ENCODE measurements around the gene RFFL.

DNA sequence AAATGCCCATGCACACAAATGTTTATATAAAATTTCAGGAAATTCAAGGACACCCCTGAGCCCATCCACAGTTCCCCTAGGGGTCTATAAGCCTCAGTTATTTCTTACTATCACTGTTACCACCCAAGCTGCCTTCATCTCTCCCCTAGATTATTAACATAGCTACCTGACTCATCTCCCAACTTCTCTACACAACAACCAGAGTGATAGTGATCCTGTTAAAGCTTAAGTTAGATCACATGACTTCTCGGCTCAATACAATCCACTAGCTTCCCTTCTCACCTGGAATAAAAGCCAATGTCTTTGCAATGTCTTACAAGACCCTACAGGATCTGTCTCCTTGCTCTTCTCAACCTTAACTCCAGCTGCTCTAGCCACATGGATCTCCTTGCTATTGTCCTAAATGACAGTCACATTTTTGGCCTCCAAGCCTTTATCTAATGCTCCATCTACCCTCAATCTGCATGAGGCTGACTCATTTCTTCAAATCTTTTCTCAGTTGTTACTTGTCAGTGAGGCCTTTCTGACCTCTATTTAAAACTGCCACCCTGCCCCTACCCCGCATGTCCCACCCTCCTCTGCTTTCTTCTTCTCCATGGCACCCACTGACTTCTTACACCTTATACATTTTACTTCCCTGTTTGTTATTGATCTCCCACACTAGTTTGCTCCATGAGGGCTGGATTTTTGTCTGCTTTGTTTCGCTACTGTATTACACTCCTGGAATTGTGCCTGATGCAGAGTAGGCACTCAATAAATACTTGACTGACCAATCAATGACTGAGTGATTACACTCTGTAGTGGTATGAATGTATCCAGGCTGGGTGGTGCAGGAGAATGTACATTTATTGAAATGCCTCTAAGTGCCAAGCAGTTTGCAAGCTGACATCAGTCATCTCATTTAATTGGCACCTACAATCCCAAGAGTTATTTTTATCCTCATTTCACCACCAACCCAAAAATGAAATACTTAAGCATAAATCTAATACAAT lies 88.4 kb downstream of the RFFL start:
- TF ChIP-seq, protein P1, sequence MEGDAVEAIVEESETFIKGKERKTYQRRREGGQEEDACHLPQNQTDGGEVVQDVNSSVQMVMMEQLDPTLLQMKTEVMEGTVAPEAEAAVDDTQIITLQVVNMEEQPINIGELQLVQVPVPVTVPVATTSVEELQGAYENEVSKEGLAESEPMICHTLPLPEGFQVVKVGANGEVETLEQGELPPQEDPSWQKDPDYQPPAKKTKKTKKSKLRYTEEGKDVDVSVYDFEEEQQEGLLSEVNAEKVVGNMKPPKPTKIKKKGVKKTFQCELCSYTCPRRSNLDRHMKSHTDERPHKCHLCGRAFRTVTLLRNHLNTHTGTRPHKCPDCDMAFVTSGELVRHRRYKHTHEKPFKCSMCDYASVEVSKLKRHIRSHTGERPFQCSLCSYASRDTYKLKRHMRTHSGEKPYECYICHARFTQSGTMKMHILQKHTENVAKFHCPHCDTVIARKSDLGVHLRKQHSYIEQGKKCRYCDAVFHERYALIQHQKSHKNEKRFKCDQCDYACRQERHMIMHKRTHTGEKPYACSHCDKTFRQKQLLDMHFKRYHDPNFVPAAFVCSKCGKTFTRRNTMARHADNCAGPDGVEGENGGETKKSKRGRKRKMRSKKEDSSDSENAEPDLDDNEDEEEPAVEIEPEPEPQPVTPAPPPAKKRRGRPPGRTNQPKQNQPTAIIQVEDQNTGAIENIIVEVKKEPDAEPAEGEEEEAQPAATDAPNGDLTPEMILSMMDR (IDR thresholded peaks at IDR 0.05) = no peak
- TF ChIP-seq POLR2A (IDR thresholded peaks at IDR 0.05) = no peak
